ENCODE data around the gene PSMC3. TPM values are rescaled to one million over a fixed set of nuclear protein-coding genes. Genes with fewer than 3 reads are reported as not detected.
A peak's percentile ranks its signal among the peaks of the same experiment; 100 is the strongest.

The PSMC3 gene
- total and polyA plus RNA-seq, 2 of the 13 experiments (the other 11 are each of a cell fraction or from before 2014, with no cell fraction given) = 75.8 to 214 TPM

- TF ChIP-seq BATF2 (CRISPR knock-in tag; IDR thresholded peaks at IDR 0.05) = no peak
- peak; percentile 88 for TF ChIP-seq SALL2 (CRISPR knock-in tag; IDR thresholded peaks at IDR 0.05)
- TF ChIP-seq ESRRA (CRISPR knock-in tag; IDR thresholded peaks at IDR 0.05; ENCODE audit: low read depth) = peak; percentile 71
- TF ChIP-seq POLR2A (IDR thresholded peaks at IDR 0.05; ENCODE audit: insufficient read depth in 1 of 2, low read depth in 2 of 2, low read length in 2 of 2) = peak; percentile 57 to 90
- TF ChIP-seq AHDC1 (CRISPR knock-in tag; IDR thresholded peaks at IDR 0.05; ENCODE audit: borderline replicate concordance) = peak; percentile 69; the same call in 1 of the 2 replicates
- peak; percentile 80 for TF ChIP-seq ARNT2 (CRISPR knock-in tag; IDR thresholded peaks at IDR 0.05; ENCODE audit: low read depth)
- TF ChIP-seq ZNF18 (CRISPR knock-in tag; IDR thresholded peaks at IDR 0.05; ENCODE audit: insufficient replicate concordance) = no peak
- no peak for TF ChIP-seq ZNF615 (CRISPR knock-in tag; IDR thresholded peaks at IDR 0.05; ENCODE audit: borderline replicate concordance)
- TF ChIP-seq ZKSCAN1 (IDR thresholded peaks at IDR 0.05; ENCODE audit: low read length) = peak; percentile 95
- peak; percentile 81; the same call in 1 of the 2 replicates for TF ChIP-seq GMEB1 (CRISPR knock-in tag; IDR thresholded peaks at IDR 0.05; ENCODE audit: borderline replicate concordance)
- no peak for TF ChIP-seq RFXAP (CRISPR knock-in tag; IDR thresholded peaks at IDR 0.05; ENCODE audit: borderline replicate concordance)
- TF ChIP-seq SETDB1 (CRISPR knock-in tag; IDR thresholded peaks at IDR 0.05; ENCODE audit: borderline replicate concordance) = no peak
- TF ChIP-seq SNAPC2 (CRISPR knock-in tag; IDR thresholded peaks at IDR 0.05) = no peak
- peak; percentile 87; the same call in 1 of the 2 replicates for TF ChIP-seq GTF3A (CRISPR knock-in tag; conservative IDR thresholded peaks at IDR 0.05)
- no peak for TF ChIP-seq ISX (CRISPR knock-in tag; conservative IDR thresholded peaks at IDR 0.05)
- no peak for TF ChIP-seq FOXA1 (IDR thresholded peaks at IDR 0.05)
- TF ChIP-seq FOXA1 (CRISPR knock-in tag; IDR thresholded peaks at IDR 0.05) = peak; percentile 35; the same call in 1 of the 2 replicates
- TF ChIP-seq SNRNP70 (IDR thresholded peaks at IDR 0.05; ENCODE audit: low read depth, low read length) = no peak
- no peak for TF ChIP-seq ARID2 (CRISPR knock-in tag; IDR thresholded peaks at IDR 0.05; ENCODE audit: borderline replicate concordance)
- peak; percentile 78 for TF ChIP-seq SRF (IDR thresholded peaks at IDR 0.05; ENCODE audit: low read depth, low read length)
Measured at GRCh38 chr11:47407746-47408590, 18.3 kb downstream of the PSMC3 start, which contains the start of gene SLC39A13 (continued).
